BLaER1 (cell line): ENCODE measurements around the gene SLAIN2.
"Not testable (repeated sequence)": the region's sequence is repeated elsewhere in the genome, so short reads cannot be mapped to it uniquely, and the experiment has no call there.

ENCODE experiments used
- H3K27ac ChIP-seq: shearing (Covaris generic); formaldehyde crosslinking; 2 replicates; pipeline ENCODE4 v1.8.1; 2022
- H3K27me3 ChIP-seq: shearing (Covaris generic); formaldehyde crosslinking; 2 replicates; pipeline ENCODE4 v1.8.1; 2022
- H3K36me3 ChIP-seq: shearing (Covaris generic); formaldehyde crosslinking; 2 replicates; pipeline ENCODE4 v1.8.1; 2022
- H3K4me1 ChIP-seq: shearing (Covaris generic); formaldehyde crosslinking; 2 replicates; pipeline ENCODE4 v1.8.1; 2022
- H3K4me2 ChIP-seq: shearing (Covaris generic); formaldehyde crosslinking; 2 replicates; pipeline ENCODE4 v1.8.1; 2022
- H3K4me3 ChIP-seq: shearing (Covaris generic); formaldehyde crosslinking; 2 replicates; pipeline ENCODE4 v1.8.1; 2022
- H3K9ac ChIP-seq: shearing (Covaris generic); formaldehyde crosslinking; 2 replicates; pipeline ENCODE4 v1.8.1; 2022
- H3K9me3 ChIP-seq: shearing (Covaris generic); formaldehyde crosslinking; 2 replicates; pipeline ENCODE4 v1.8.1; 2022
- H4K20me1 ChIP-seq: shearing (Covaris generic); formaldehyde crosslinking; 2 replicates; pipeline ENCODE4 v1.8.1; 2022
- Cebpa-rat ChIP-seq: shearing (Covaris generic); IDR thresholded peaks from 2 replicates; pipeline ENCODE4 v1.8.1; 2022

SLAIN2 gene

DNA sequence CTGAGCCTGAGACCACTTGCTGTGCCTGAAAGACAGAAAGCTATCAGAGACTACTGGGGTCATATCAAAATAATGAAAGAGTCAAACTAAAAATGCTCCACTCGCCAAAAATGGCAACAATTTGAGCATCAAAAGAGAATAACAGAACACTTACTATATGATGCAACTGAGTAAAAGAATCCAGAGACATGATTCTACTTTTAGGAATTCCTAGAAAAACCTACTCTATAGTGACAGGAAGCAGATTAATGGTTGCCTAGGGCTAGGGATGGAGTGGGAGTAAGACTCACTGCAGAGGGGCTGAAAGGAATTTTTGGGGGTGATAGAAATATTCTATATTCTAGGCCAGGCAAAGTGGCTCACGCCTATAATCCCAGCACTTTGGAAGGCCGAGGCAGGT lies 29.4 kb upstream of the SLAIN2 start:
- Histone ChIP-seq H3K4me3 (no peak overlapping the region), H4K20me1 (no peaks in the 10 kb centered on the region), H3K4me1 (no peaks in the 10 kb centered on the region), H3K27ac (no peak overlapping the region), H3K9ac (no peak overlapping the region), H3K9me3 (no peaks in the 10 kb centered on the region), H3K27me3 (no peaks in the 10 kb centered on the region), H3K4me2 (no peak overlapping the region), H3K36me3 (no peaks in the 10 kb centered on the region)
- no peak for TF ChIP-seq Cebpa-rat

DNA sequence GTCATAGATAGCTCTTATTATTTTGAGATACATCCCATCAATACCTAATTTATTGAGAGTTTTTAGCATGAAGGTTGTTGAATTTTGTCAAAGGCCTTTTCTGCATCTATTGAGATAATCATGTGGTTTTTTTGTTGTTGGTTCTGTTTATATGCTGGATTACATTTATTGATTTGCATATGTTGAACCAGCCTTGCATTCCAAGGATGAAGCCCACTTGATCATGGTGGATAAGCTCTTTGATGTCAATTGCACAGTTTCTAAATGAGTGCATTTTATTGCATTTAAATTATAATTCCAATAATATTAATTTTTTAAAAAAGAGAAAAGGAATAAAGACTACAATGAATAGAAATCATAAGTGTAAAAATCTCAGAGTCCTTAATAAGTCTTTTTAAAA lies 26.6 kb upstream of the SLAIN2 start:
- H3K9ac ChIP-seq, H3K9me3 ChIP-seq, H3K36me3 ChIP-seq, H3K4me3 ChIP-seq, H3K27me3 ChIP-seq, H3K27ac ChIP-seq, H4K20me1 ChIP-seq, H3K4me2 ChIP-seq, H3K4me1 ChIP-seq: not testable (repeated sequence)

DNA sequence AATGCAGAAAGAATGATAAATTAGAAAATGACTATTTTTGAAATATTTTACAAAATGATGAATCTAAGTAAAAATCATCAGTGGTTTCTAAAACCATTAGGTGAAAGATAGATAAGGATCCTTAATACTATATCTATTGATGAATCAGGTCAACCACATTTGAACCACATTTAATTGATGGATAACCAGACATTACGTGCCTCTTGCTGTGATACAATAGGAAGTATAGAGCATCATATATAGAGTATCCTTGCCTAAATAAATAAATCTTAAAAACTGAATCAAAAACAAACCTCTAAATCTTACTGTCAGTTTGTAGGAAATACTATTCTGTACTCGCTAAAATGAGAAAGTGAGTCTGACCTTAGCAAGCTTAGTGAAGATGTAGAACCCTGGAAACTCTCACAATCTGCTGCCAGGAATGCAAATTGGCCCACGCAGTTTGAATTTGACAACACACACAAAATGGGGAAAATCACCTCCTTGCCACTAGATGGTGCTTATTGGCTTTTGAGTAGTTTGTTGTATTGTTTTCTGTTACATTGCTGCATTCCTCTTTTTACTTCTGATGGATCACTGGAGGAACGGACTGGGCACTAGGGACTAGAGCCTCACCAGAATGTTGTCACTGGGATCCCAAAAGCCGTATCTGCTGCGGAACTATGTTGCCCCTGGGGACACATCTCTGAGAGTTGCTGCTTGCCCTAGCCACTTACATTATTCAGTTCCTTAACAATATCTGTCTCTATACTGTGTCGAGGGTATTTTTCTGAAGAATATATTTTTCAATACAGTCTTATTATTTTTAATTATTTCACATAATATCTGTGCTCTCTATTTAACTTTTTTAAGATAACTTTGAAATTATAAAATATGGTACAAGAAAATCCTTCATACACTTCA lies 25.4 kb upstream of the SLAIN2 start:
- no peak overlapping the region for H3K4me3 ChIP-seq
- H3K27ac ChIP-seq = no peak overlapping the region
- H3K9ac ChIP-seq = no peak overlapping the region
- no peak for TF ChIP-seq Cebpa-rat
- no peak overlapping the region for H3K4me2 ChIP-seq
- H4K20me1 ChIP-seq = no peaks in the 10 kb centered on the region
- no peaks in the 10 kb centered on the region for H3K27me3 ChIP-seq
- H3K9me3 ChIP-seq = no peaks in the 10 kb centered on the region
- no peaks in the 10 kb centered on the region for H3K36me3 ChIP-seq
- H3K4me1 ChIP-seq = no peaks in the 10 kb centered on the region

DNA sequence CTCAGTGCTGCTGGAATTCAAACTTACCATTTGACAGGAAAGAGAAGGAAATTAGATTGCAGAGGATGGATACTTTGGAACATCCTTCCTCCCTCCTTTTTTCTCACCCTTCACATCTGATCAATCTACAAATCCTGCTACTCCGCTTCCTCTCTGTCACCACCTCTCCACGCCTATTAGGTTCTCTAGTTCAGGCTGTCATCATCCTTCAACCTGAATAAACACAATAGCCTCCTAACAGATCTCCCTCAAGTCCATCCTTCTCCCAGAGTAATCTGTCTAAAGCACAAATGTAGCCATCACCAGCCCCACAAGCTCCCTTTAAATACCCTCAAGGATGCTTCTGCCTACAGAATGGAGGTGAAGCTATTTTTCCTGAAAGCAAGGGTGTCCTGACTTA lies 20.0 kb upstream of the SLAIN2 start:
- Histone ChIP-seq H3K27ac (no peak overlapping the region), H4K20me1 (no peaks in the 10 kb centered on the region), H3K4me3 (no peak overlapping the region), H3K36me3 (no peaks in the 10 kb centered on the region), H3K9ac (no peak overlapping the region), H3K4me1 (no peaks in the 10 kb centered on the region), H3K27me3 (no peaks in the 10 kb centered on the region), H3K9me3 (no peaks in the 10 kb centered on the region), H3K4me2 (no peak overlapping the region)
- no peak for TF ChIP-seq Cebpa-rat

DNA sequence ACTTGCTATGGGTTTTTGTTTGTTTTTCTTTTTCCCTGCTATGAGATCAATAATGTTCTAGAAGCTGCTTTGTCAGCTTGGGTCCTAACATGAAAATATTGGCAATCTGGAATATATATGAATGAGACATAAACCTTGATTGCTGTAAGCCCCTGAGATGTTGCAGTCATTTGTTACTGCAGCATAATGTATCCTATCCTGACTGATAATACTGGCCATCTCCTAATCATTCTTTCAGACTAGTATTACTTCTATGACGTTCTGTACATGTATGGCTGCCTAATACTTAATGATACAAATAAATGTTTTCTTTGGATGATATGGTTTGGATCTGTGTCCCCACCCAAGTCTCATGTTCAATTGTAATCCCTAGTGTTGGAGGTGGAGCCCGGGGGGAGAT lies 19.3 kb upstream of the SLAIN2 start:
- no peaks in the 10 kb centered on the region for H3K4me1 ChIP-seq
- no peak overlapping the region for H3K4me2 ChIP-seq
- H3K36me3 ChIP-seq = no peaks in the 10 kb centered on the region
- TF ChIP-seq Cebpa-rat = no peak
- H3K9ac ChIP-seq = no peak overlapping the region
- no peak overlapping the region for H3K4me3 ChIP-seq
- no peaks in the 10 kb centered on the region for H3K27me3 ChIP-seq
- no peak overlapping the region for H3K27ac ChIP-seq
- H3K9me3 ChIP-seq = no peaks in the 10 kb centered on the region
- no peaks in the 10 kb centered on the region for H4K20me1 ChIP-seq

DNA sequence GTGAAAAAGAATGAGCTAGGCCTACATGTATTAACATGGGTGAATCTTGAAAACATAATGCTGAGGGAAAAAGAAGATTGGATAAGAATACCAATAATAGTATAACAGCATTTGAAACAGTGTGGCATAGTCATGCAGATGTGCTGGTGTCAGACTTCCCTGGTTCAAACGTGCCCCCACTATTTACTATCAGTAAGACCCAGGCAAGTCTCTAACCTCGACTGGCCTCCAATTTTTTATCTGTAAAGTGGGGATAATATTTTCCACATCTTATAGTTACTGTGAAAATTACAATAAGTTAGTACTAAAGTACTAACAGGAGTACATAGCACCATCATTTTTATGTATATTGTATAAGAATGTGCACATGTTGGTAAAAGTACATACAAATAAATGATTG lies 17.0 kb upstream of the SLAIN2 start:
- no peaks in the 10 kb centered on the region for H3K4me1 ChIP-seq
- no peak overlapping the region for H3K4me3 ChIP-seq
- no peak overlapping the region for H3K27ac ChIP-seq
- no peaks in the 10 kb centered on the region for H3K27me3 ChIP-seq
- no peak for TF ChIP-seq Cebpa-rat
- no peak overlapping the region for H3K9ac ChIP-seq
- H4K20me1 ChIP-seq = no peaks in the 10 kb centered on the region
- H3K9me3 ChIP-seq = no peaks in the 10 kb centered on the region
- H3K36me3 ChIP-seq = no peaks in the 10 kb centered on the region
- no peak overlapping the region for H3K4me2 ChIP-seq

DNA sequence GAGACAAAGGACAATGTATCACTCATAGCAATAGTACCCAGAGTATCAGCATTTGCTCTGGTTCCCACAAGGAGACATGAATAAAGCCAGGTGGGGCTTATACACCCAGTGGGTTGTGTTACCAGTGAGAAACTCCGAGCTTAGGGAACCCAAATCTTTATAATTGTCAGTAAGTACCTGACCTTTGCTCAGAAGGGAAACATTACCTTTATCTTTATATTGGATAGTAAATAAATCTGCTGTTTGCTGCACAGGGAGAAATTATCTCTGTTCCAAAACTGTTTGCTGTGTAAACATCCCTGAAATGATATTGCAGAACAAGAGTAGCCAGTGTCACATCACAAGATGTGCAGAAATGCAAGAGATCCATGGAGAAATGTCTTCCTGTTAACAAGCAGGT lies 12.1 kb upstream of the SLAIN2 start:
- H3K9ac ChIP-seq = no peak overlapping the region
- H3K4me2 ChIP-seq = no peak overlapping the region
- no peaks in the 10 kb centered on the region for H3K4me1 ChIP-seq
- no peak overlapping the region for H3K4me3 ChIP-seq
- H4K20me1 ChIP-seq = no peaks in the 10 kb centered on the region
- H3K27me3 ChIP-seq = no peaks in the 10 kb centered on the region
- H3K9me3 ChIP-seq = no peaks in the 10 kb centered on the region
- TF ChIP-seq Cebpa-rat = no peak
- no peaks in the 10 kb centered on the region for H3K36me3 ChIP-seq
- H3K27ac ChIP-seq = no peak overlapping the region

DNA sequence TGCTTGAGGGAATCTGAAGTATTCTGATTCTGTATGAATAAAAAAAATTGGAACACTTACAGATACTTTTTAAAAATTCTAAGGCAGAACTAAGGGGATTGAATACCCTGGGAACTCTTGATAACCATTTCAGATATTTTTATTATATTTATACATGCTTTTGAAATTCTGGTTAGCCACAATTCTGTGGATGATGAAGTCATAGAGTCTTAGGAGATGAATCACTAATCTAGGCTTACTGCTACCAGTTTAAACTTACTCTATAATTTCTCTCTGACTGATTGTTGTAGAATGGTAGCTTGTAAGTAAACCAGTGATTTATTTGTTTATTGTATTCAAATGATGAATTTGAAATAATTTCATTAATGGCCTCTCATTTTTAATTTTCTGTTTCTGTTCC lies 11.4 kb upstream of the SLAIN2 start:
- Histone ChIP-seq H3K4me2 (no peak overlapping the region), H3K4me1 (no peaks in the 10 kb centered on the region), H3K4me3 (no peak overlapping the region), H3K36me3 (no peaks in the 10 kb centered on the region), H3K27me3 (no peaks in the 10 kb centered on the region), H4K20me1 (no peaks in the 10 kb centered on the region), H3K27ac (no peak overlapping the region), H3K9me3 (no peaks in the 10 kb centered on the region), H3K9ac (no peak overlapping the region)
- TF ChIP-seq Cebpa-rat = no peak

DNA sequence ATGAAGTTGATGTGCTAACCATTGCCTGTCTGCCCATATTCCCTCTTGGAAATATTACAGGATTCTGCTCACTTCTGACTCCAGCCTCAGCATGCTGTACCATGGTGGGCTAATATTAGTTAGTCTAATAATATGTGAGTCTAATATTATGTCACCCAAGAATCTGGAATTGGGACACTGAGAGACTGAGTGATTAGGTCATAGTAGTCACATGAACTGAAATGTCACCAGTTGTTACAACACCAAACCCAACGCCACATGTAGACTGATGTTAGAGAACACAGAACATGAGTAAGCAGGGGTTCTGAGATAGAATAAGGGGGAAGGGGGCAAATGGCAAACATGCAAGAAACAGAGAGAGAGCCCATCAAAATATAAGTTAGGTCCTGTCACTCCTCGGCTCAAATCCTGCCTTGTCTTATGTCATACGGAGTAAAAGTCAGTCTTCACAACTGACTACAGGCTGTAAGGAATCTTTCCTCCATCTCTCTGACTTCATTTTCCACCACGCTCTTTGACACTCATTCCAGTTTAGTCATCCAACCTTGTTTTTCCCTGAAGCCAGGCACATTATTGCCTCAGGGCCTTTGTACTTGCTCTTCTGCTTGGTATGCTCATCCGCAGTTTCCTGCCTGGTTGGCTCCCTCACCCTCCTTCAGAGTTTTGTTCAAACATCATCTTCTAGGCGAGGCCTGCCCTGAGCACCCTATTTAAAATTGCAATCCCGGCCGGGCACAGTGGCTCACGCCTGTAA lies 9.6 kb upstream of the SLAIN2 start:
- Histone ChIP-seq H3K27me3 (no peaks in the 10 kb centered on the region), H3K9ac (no peak overlapping the region), H3K4me1 (no peaks in the 10 kb centered on the region), H3K9me3 (no peaks in the 10 kb centered on the region), H3K36me3 (no peaks in the 10 kb centered on the region), H3K27ac (no peak overlapping the region), H3K4me2 (no peak overlapping the region), H3K4me3 (no peak overlapping the region), H4K20me1 (no peaks in the 10 kb centered on the region)
- no peak for TF ChIP-seq Cebpa-rat

DNA sequence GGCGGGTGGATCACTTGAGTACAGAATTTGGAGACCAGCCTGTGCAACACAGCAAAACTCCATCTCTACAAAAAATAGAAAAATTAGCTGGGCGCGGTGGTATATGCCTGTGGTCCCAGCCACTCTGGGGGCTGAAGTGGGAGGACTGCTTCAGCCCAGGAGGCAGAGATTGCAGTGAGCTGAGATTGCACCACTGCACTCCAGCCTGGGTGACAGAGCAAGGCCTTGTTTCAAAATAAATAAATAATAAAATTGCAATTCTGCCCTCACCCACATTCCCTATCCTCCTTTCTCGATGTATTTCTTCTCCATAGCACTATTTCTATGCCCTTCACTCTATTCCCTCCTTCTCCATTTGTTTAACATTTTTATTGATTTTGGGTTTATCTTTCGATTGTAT lies 8.7 kb upstream of the SLAIN2 start:
- no peak for TF ChIP-seq Cebpa-rat
- Histone ChIP-seq H3K27ac (no peak overlapping the region), H4K20me1 (no peaks in the 10 kb centered on the region), H3K27me3 (no peaks in the 10 kb centered on the region), H3K36me3 (no peaks in the 10 kb centered on the region), H3K9ac (no peak overlapping the region), H3K9me3 (no peaks in the 10 kb centered on the region), H3K4me2 (no peak overlapping the region), H3K4me3 (no peak overlapping the region), H3K4me1 (no peaks in the 10 kb centered on the region)
